Activated T-helper 2 cell treated with anti-CD3 and anti-CD28 coated beads, Interferon-gamma antibody, Interleukin-2, Interleukin-4, amounts not matched to agents 10 μg/mL and 5 μg/mL and 100 μg/mL, durations not matched to agents 14 hours and 24 hours and 36 hours (primary cell): ENCODE results near the gene AFTPH. TPM values are rescaled to one million over a fixed set of nuclear protein-coding genes. Genes with fewer than 3 reads are reported as not detected.

Experiments
- DNase-seq: peaks from one replicate; pipeline ENCODE4 v3.0.0; 2021; ENCODE audit warnings: low spot score
- H3K27ac Mint-ChIP-seq: one replicate; pipeline ENCODE4 v1.8.0; 2021; ENCODE audit warnings: mixed read lengths
- H3K27me3 Mint-ChIP-seq: one replicate; pipeline ENCODE4 v1.8.0; 2021; ENCODE audit warnings: low read depth, mixed read lengths
- H3K36me3 Mint-ChIP-seq: one replicate; pipeline ENCODE4 v1.8.0; 2021; ENCODE audit warnings: low read depth, mixed read lengths
- H3K4me1 Mint-ChIP-seq: one replicate; pipeline ENCODE4 v1.8.0; 2021; ENCODE audit warnings: low read depth, mixed read lengths
- H3K4me3 Mint-ChIP-seq: one replicate; pipeline ENCODE4 v1.8.0; 2021; ENCODE audit warnings: low read depth, mild to moderate bottlenecking, moderate library complexity, mixed read lengths
- H3K9me3 Mint-ChIP-seq: one replicate; pipeline ENCODE4 v1.8.0; 2021; ENCODE audit warnings: mixed read lengths
- intact Hi-C: fragments of 100-400 bp; cut with micrococcal nuclease; formaldehyde crosslinking; loops from one replicate; pipeline ENCODE4 v1.15.1; 2023
- total RNA-seq: library from RNA; stranded (reverse); gene quantifications from 2 replicates; pipeline ENCODE4 v1.2.3, GENCODE V29; 2022

AFTPH gene
- total RNA-seq, 1 donor from 2014 or later, result 36.6 TPM

- Mint-ChIP-seq H3K27ac (no peak overlapping the region), H3K36me3 (no peaks in the 10 kb centered on the region), H3K9me3 (no peaks in the 10 kb centered on the region), H3K4me3 (no peak overlapping the region), H3K27me3 (peaks cover 36% of the 10 kb centered on the region), H3K4me1 (peaks cover 15% of the 10 kb centered on the region)
- intact Hi-C loops, result loop anchor here (1.0 kb wide), 2 partner anchors 156 to 438 kb away; no protein-coding TSS in a partner anchor
- no peak for DNase-seq
Measured at GRCh38 chr2:64487256-64488049, 36.7 kb upstream of the AFTPH start.

- H3K4me3 Mint-ChIP-seq, result no peak overlapping the region
- peaks cover 15% of the 10 kb centered on the region for H3K4me1 Mint-ChIP-seq
- H3K27me3 Mint-ChIP-seq, result peaks cover 39% of the 10 kb centered on the region
- no peaks in the 10 kb centered on the region for H3K9me3 Mint-ChIP-seq
- intact Hi-C loops, result loop anchor here (1.0 kb wide), 2 partner anchors 157 to 439 kb away; no protein-coding TSS in a partner anchor
- H3K27ac Mint-ChIP-seq, result no peak overlapping the region
- DNase-seq, result peak; percentile 55
- no peaks in the 10 kb centered on the region for H3K36me3 Mint-ChIP-seq
Measured at GRCh38 chr2:64488050-64488974, 35.8 kb upstream of the AFTPH start.

DNA sequence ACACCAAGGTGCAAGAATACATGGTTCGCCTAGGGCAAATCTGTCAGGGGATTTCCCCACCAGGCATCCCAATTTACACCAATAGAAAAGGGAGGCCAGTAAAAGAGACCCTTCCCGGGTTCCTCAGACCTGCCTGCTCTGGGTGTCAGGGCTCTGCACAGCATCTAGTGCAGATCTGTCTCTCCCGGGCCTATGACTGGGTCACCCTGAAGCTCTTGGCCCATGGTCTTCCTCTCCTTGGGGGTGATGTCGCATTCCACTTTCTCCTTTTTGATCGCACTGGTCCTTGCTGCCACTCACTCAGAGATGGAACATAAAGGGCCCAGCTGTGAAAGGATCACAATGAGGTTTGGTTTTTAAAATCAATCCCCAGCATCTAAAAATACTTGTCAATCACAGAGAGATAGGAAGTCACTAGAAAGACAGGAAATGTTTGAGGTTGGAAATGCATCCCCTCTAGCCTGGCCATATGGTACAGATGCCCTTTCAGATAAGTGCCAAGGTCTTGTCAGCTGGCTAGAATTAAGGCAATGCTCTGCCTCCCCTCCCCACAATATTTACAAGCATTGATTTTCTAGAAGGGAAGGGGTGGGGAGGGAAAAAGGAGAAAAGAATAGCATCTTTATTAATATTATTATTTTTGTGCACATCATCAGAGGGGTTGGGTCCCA is 34.9 kb upstream of the AFTPH start:
- Mint-ChIP-seq H3K27ac (no peak overlapping the region), H3K4me3 (no peak overlapping the region), H3K4me1 (peaks cover 15% of the 10 kb centered on the region), H3K9me3 (no peaks in the 10 kb centered on the region), H3K36me3 (no peaks in the 10 kb centered on the region), H3K27me3 (peaks cover 45% of the 10 kb centered on the region)
- intact Hi-C loops, result no loop called here
- DNase-seq, result no peak

DNA sequence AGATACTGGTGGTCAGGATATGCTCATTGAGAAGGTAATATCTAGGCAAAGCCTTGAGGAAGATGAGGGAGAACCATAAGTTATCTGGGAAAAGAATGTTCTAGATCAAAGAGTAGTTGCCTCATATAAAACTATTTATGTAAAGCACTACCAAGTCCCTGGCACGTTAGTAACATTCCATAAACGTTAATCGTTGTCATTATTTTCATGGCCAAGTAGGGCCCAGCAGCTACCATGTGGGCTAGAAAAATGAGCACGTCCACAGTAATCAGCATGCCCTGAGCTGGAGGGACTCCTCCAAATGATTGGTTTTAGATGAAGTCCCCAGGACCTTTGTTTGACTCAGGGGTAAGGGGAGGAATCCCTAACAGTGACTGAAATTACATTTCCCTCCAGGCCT is 32.7 kb upstream of the AFTPH start:
- H3K9me3 Mint-ChIP-seq, result no peaks in the 10 kb centered on the region
- no peak overlapping the region for H3K27ac Mint-ChIP-seq
- peaks cover 45% of the 10 kb centered on the region for H3K27me3 Mint-ChIP-seq
- no peak overlapping the region for H3K4me3 Mint-ChIP-seq
- H3K36me3 Mint-ChIP-seq, result no peaks in the 10 kb centered on the region
- no peak for DNase-seq
- intact Hi-C loops, result no loop called here
- peaks cover 15% of the 10 kb centered on the region for H3K4me1 Mint-ChIP-seq

DNA sequence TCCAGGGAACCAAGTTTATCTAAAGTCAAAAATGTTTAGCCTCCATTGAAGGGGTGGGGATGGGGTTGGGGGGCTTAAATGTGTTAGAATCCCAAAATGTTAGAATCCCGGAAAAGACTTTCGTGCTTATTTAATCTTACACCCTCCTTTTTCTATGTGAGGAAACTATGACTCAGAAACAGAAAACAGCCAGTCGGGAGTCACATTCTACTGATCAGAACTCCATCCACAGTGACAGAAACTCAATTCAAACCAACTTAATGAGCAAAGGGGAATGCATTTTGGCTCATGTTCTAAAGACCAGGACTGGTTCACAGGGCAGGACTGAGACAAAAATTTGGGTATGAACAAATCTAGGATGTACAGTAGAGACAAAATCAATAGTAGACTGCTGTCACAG is 31.9 kb upstream of the AFTPH start:
- intact Hi-C loops, result no loop called here
- Mint-ChIP-seq H3K4me3 (no peak overlapping the region), H3K4me1 (peaks cover 15% of the 10 kb centered on the region), H3K27ac (no peak overlapping the region), H3K36me3 (no peaks in the 10 kb centered on the region), H3K27me3 (peaks cover 49% of the 10 kb centered on the region), H3K9me3 (no peaks in the 10 kb centered on the region)
- DNase-seq, result no peak

DNA sequence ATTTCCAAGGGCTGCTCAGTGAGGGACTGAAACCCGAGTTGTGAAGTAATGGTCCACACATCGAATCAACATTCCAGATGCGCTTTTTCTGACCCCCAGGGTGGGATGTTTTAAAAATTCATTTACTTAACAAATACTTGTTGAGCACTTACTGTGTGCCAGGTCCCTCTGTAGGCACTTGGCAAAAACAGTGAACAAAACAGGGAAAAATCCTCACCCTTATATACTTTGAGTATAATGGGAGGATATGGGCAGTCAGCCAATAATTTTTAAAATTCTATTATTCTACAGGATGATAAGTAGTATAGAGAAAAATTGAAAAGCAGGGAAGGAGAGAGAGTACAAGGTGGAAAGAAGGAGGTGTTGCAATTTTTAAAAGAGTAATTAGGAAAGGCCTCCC is 31.3 kb upstream of the AFTPH start:
- Mint-ChIP-seq H3K27ac (no peak overlapping the region), H3K4me1 (peaks cover 15% of the 10 kb centered on the region), H3K9me3 (no peaks in the 10 kb centered on the region), H3K27me3 (peaks cover 47% of the 10 kb centered on the region), H3K36me3 (no peaks in the 10 kb centered on the region), H3K4me3 (no peak overlapping the region)
- intact Hi-C loops, result no loop called here
- no peak for DNase-seq

DNA sequence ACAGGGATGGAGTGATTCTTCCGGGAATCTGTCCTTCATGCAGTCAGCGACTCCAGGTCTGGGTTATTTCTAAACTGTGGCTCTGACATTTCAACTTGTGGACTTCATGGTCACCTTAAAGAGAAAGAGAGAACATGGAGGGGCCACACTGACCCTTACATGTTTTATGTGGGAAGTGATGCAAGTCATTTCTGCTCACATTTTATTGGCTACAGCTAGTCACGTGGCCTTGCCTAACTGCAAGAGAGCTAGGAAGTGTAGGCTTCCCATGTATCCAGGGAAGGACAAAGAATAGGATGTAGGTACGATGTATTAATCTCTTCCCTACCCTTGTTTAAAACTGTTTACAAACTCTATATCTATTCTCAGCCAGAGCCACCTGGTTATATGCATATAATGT is 30.3 kb upstream of the AFTPH start:
- peaks cover 57% of the 10 kb centered on the region for H3K27me3 Mint-ChIP-seq
- H3K4me1 Mint-ChIP-seq, result peaks cover 7% of the 10 kb centered on the region
- no peak overlapping the region for H3K27ac Mint-ChIP-seq
- no peaks in the 10 kb centered on the region for H3K36me3 Mint-ChIP-seq
- no peak overlapping the region for H3K4me3 Mint-ChIP-seq
- no peak for DNase-seq
- no peaks in the 10 kb centered on the region for H3K9me3 Mint-ChIP-seq
- intact Hi-C loops, result no loop called here

- H3K27me3 Mint-ChIP-seq, result peaks cover 51% of the 10 kb centered on the region
- no peak overlapping the region for H3K27ac Mint-ChIP-seq
- no peak overlapping the region for H3K4me3 Mint-ChIP-seq
- H3K4me1 Mint-ChIP-seq, result peaks cover 8% of the 10 kb centered on the region
- H3K36me3 Mint-ChIP-seq, result no peaks in the 10 kb centered on the region
- H3K9me3 Mint-ChIP-seq, result no peaks in the 10 kb centered on the region
- no peak for DNase-seq
- intact Hi-C loops, result no loop called here
Measured at GRCh38 chr2:64498438-64498837, 25.7 kb upstream of the AFTPH start.

DNA sequence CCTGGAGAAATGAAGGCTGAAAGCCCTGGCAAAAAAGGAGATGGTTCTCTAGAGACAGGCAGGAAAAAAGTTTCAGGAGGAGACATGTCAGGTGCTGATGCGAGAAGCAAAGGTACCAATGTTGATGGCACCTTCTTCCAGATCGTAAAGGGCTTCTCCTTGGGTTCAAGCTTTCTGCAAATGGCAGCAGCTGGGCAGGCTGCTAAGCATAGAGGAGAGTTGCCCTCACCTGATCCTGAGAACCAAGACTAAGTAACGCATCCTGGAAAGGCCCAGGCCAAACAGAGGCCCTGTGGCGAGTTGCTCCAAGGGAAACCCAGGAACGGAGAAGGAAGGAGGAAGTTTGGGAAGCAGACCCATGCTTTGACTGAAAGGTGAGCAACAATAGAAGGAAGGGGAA is 23.6 kb upstream of the AFTPH start:
- DNase-seq, result no peak
- H3K27me3 Mint-ChIP-seq, result peaks cover 45% of the 10 kb centered on the region
- no peaks in the 10 kb centered on the region for H3K36me3 Mint-ChIP-seq
- no peak overlapping the region for H3K4me3 Mint-ChIP-seq
- intact Hi-C loops, result no loop called here
- peaks cover 8% of the 10 kb centered on the region for H3K4me1 Mint-ChIP-seq
- H3K27ac Mint-ChIP-seq, result no peak overlapping the region
- no peaks in the 10 kb centered on the region for H3K9me3 Mint-ChIP-seq

DNA sequence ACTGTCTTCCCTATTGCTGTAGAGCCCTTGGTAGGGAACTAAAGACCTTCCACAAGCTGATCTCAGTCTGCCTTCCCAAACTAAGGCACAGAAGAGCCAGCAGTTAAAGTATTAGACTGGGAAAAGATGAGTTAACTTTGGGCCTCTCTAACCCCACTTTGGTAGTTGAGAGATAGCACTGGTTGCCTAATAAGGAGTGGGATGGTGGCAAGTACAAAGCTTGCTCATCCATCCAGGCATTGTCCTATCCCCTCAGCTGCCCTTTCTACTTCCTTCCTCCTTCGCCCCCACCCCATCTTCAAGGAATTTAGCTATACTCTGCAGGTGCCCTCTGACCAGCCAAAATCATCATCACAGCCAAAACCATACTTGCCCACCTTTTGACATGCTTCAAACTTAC is 22.2 kb upstream of the AFTPH start:
- no peaks in the 10 kb centered on the region for H3K9me3 Mint-ChIP-seq
- H3K27me3 Mint-ChIP-seq, result peaks cover 34% of the 10 kb centered on the region
- no peak for DNase-seq
- H3K36me3 Mint-ChIP-seq, result no peaks in the 10 kb centered on the region
- no peak overlapping the region for H3K4me3 Mint-ChIP-seq
- no peak overlapping the region for H3K27ac Mint-ChIP-seq
- intact Hi-C loops, result no loop called here
- H3K4me1 Mint-ChIP-seq, result peaks cover 8% of the 10 kb centered on the region

GRCh38 chr2:64502860-64503259 is 21.3 kb upstream of the AFTPH start:
- peaks cover 8% of the 10 kb centered on the region for H3K4me1 Mint-ChIP-seq
- H3K36me3 Mint-ChIP-seq, result no peaks in the 10 kb centered on the region
- no peak overlapping the region for H3K27ac Mint-ChIP-seq
- DNase-seq, result no peak
- intact Hi-C loops, result no loop called here
- no peaks in the 10 kb centered on the region for H3K9me3 Mint-ChIP-seq
- peaks cover 33% of the 10 kb centered on the region for H3K27me3 Mint-ChIP-seq
- no peak overlapping the region for H3K4me3 Mint-ChIP-seq

- DNase-seq, result no peak
- no peak overlapping the region for H3K4me3 Mint-ChIP-seq
- intact Hi-C loops, result no loop called here
- H3K36me3 Mint-ChIP-seq, result no peaks in the 10 kb centered on the region
- no peak overlapping the region for H3K27ac Mint-ChIP-seq
- H3K27me3 Mint-ChIP-seq, result peaks cover 23% of the 10 kb centered on the region
- no peaks in the 10 kb centered on the region for H3K9me3 Mint-ChIP-seq
- peaks cover 3% of the 10 kb centered on the region for H3K4me1 Mint-ChIP-seq
Measured at GRCh38 chr2:64504774-64505720, 19.1 kb upstream of the AFTPH start.
